ENCODE results near the gene C11orf54. TPM values are rescaled to one million over a fixed set of nuclear protein-coding genes. Genes with fewer than 3 reads are reported as not detected.
A peak's percentile ranks its signal among the peaks of the same experiment; 100 is the strongest.

Gene C11orf54
- total RNA-seq, 1 experiment from 2014 or later = 18.0 TPM

- H4K20me1 ChIP-seq (ENCODE audit: control insufficient read depth, insufficient read depth, insufficient read length) = no peaks in the 10 kb centered on the region
- no peak for DNase-seq
- no peak overlapping the region for H4K8ac ChIP-seq (replicated peaks; ENCODE audit: insufficient read length, low read depth, low read length)
- H3K4me2 ChIP-seq (ENCODE audit: insufficient read depth, insufficient read length, low read length) = peak overlapping the region; percentile 95
- no peak overlapping the region for H2AFZ ChIP-seq (ENCODE audit: low read length)
- H3K4me1 ChIP-seq (ENCODE audit: insufficient read depth, low read length) = no peaks in the 10 kb centered on the region
- H3K79me2 ChIP-seq (ENCODE audit: insufficient read depth, low read length) = peaks cover 25% of the 10 kb centered on the region; the same call in 1 of the 2 replicates
- peak overlapping the region in 2 of 3 experiments; percentile 61 to 97; a peak in 5 of 7 replicates for H3K27ac Mint-ChIP-seq
- H3K4me3 Mint-ChIP-seq = peak overlapping the region; percentile 100
- H2BK12ac ChIP-seq (ENCODE audit: insufficient read length, low read depth, low read length) = no peak overlapping the region
- WGBS (ENCODE audit: extremely low coverage, insufficient read length, low lambda C conversion rate) = no CpG with 5 or more reads among the region's 6 CpGs
- no peak overlapping the region for H3K18ac ChIP-seq (ENCODE audit: insufficient read length, low read depth, low read length)
- no peak for TF ChIP-seq CTCF (conservative IDR thresholded peaks at IDR 0.05)
- peaks cover 3% of the 10 kb centered on the region for H3K79me1 ChIP-seq (ENCODE audit: insufficient read depth, low read depth, low read length, poor library complexity, severe bottlenecking)
- H3K36me3 Mint-ChIP-seq (ENCODE audit: insufficient read depth in 1 of 3, low read depth in 3 of 3) = peaks cover 71 to 83% (median 81%) of the 10 kb centered on the region in 3 experiments
- no peak overlapping the region for H2BK120ac ChIP-seq (ENCODE audit: low read depth, low read length, poor library complexity, severe bottlenecking)
- no peak overlapping the region for H2BK15ac ChIP-seq (ENCODE audit: low read depth, low read length)
- peak overlapping the region; percentile 15 for H3K9ac ChIP-seq (ENCODE audit: extremely low read depth, insufficient read length, low read length)
- no peak overlapping the region for H4K5ac ChIP-seq (ENCODE audit: insufficient read length, low read depth, low read length)
- no peak overlapping the region for H4K91ac ChIP-seq (ENCODE audit: insufficient read length, low read depth, low read length)
- H3K27ac ChIP-seq (ENCODE audit: insufficient read length, low read depth, low read length) = no peak overlapping the region
- H3K14ac ChIP-seq (ENCODE audit: insufficient read depth, low read length) = no peak overlapping the region
- H3T11ph ChIP-seq (ENCODE audit: low read length) = no peak overlapping the region
- H2AK5ac ChIP-seq (ENCODE audit: insufficient read length, low read length) = no peak overlapping the region
- no peaks in the 10 kb centered on the region; a peak in 1 of 5 replicates for H3K9me3 Mint-ChIP-seq
- H3K4me1 Mint-ChIP-seq = peaks cover 35 to 52% of the 10 kb centered on the region in 2 experiments
- H2BK5ac ChIP-seq (ENCODE audit: insufficient read length, low read length) = no peak overlapping the region
- H2BK20ac ChIP-seq (ENCODE audit: low read depth, low read length, poor library complexity, severe bottlenecking) = no peak overlapping the region
- H3K27me3 Mint-ChIP-seq (ENCODE audit: low read depth) = peaks cover 2% of the 10 kb centered on the region; the same call in 1 of the 2 replicates
- no peaks in the 10 kb centered on the region for H3K9me3 ChIP-seq (ENCODE audit: control insufficient read depth, low read depth, low read length)
- H3K4ac ChIP-seq (ENCODE audit: low read depth, low read length) = no peak overlapping the region
- H3K23ac ChIP-seq (ENCODE audit: insufficient read length, low read depth, low read length) = no peak overlapping the region
- no peak overlapping the region for H3K56ac ChIP-seq (ENCODE audit: insufficient read length, low read depth, low read length)
- no peaks in the 10 kb centered on the region for H3K27me3 ChIP-seq (ENCODE audit: insufficient read depth, low read length)
- peaks cover 11% of the 10 kb centered on the region for H3K23me2 ChIP-seq (ENCODE audit: insufficient read length, low read depth, low read length, poor library complexity, severe bottlenecking)
Observed at GRCh38 chr11:93737904-93738612, 3.4 kb upstream of the C11orf54 start.
